Fibroblast of skin of right biceps (primary cell): ENCODE results near the gene LMAN1L.

Experiments used
- DNase-seq: peaks from one replicate; pipeline ENCODE4 v3.0.0-alpha.2; 2013

LMAN1L gene

DNA sequence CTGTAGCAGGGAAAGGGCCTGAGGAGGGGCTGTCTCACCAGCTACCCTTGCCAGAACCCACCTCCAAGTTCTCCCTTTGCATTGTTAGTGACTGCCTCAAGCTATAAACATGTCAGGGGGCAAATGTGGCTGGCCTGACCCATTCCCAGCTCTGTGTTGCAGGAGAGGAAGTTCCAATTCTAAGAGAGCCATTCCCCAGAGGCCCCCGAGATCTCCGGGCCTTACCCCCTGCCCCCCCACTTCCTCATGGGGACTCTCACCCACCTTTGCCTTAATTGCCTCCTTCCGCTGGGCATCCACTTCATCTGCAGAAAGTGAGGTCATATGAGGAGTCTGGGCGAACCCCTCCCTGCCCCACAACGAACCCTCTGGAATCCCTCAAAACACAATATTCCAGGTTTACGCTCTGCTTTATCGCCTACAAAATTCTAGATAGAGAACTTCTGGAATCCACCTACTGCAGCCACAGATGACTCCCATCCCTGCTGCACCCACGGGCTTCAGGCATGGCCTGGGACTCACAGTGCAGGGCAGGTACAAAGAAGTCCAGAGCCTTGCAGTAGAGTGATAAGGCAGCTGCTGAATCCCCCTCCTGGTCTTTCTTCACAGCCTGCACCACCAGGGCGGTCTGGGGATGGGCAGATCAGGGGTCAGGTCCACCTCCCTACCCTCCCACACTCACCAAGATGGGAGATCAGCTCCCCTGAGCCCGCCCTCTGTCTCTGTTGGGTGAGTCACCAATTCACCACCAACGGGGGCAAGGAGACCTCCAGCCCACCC is 26.3 kb downstream of the LMAN1L start:
- no peak for DNase-seq

DNA sequence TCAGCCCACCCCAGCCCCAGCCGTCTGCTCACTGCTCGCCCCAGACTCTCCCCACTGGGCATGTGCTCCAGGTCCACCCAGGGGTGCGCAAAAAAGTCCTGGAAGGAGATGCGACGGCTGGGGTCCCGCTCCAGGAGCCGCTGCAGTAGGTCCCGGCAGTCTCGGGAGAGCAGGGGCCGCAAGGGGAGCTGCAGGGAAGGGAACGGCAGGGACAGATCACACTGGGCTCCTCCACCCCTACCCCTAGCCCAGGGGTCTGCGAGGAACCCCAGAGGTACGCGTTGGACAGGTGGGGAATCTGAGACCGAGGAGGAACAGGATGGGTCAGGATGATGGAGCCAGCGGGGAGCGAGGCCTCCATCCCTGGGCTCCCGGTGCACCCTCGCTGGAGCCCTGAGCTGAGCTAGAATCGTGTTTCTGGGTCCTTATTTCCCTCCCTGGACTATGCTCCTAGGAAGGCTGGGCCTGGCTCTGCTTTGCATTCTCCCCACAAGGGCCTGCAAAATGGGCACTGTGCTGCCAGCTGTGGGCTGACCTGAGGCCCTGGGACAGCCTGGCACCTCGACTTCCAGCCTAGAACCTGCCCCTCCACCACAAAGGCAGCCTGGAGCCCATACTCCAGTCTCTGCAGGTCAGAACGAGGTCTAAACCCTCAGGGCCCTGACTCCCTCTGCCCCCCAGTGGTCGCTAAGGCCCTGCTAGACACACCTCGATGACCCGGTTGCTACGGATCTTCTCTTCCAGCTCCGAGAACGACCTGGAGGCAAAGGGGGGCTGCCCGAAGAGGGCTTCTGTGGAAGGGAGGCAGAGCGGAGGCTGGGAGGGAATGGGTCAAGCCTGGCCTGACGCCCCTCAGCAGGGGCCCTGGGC is 27.1 kb downstream of the LMAN1L start:
- no peak for DNase-seq

DNA sequence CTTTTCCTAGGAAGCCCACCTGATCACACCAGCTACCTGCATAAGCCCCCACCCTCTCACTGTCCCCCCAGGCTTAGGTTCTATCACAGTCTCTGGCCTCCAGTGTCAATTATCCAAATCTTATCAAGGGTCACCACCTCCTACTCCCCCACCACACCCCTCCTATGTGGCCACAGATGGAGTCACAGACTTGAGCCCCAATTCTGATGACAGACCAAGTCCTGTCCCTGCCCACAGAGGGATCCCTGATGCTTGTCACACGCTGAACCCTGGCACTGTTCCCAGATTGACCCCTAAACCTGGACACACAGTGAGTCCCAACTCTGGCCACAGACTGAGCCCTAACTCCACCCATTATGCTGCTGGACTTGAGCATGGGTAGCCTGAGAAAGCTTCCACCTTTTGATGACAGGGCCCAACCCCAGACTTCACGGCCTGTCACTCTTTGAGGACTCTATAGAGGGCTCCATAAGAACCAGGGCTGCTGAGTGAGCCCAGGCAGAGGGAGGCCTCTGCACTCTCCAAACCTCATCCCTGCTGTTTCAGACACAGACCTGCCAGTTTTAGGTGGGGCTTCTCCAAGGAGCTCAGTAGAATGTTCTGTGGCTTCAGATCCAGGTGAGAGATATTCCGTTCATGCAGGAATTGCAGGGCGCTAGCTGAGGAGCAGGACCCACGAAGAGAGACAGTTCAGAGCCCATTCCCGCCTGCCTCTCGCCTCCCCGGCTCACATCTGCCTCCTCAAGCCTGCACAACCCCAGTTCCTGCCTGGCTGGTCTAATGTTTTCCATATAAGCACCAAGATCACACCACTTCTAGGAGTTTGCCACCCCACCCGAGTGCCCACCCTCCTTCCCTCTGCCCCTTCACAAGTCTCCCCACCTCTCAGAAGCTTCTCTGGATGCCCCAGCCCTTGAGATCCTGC is 28.5 kb downstream of the LMAN1L start:
- no peak for DNase-seq

DNA sequence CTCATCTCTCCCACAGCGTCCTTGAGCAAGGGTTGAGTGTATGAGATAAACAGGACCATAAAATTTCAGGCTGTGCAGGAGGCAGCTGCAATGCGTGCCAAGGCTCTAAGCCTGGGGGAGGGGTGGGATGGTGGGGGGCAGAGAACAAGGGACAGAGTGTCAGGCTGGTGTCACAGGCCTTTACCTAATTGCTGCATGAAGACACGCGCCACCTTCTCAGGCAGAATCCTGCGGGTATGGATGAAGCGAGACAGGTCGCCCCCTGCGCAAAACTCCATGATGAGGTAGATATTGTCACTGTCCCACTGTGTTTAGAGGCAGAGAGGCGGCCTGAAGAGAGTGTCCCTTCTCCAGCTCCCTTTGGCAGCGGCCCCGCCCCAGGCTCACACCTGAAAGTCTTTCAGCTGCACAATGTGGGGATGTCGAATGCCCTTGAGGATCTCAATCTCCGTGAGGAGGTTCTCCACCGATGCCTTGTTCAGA is 29.3 kb downstream of the LMAN1L start:
- DNase-seq: no peak

DNA sequence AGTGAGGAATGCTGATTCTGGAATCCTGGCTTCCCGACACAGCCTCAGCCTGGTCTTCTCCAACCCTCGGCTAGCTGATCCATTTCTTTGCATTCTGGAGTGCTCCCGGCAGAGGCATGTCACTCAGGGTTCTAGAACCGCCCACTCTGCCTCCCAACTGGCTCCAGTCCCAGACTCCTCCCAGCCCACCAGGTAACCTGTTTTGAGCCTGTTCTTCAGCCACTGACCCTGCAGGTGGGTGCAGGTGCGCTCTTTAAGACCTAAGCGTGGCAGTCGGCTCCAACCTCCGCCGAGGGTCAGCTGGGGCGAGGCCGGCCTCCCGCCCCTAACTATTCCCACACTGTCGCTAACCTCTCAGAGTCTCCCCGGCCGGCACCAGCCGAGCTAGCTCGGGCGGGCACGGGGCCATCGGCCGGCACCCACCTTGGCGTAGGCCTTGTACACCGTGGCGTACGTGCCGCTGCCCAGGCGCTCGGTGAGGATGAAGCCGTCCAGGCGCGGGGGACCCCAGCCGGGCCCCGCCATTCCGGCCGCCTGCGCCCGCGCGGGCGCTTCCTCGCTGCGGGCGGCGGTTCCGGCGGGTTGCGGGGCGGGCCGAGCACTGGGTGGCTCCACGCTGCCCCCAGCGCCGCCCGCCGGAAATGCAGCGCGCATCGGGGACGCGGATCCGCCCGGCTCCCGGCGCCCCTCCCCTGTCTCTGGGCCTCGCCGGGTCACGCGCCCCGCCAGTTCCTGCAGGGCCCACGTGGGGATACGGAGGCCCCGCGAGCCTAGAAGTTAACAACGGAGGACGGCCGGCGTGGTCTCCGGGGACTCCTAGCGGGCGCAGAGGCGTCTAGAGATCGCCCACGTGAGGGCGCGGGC is 30.2 kb downstream of the LMAN1L start, which contains the start of gene ULK3:
Gene ULK3 (minus strand): TSS at position 576 of the 864 bp plus-strand sequence. CDS start 51 bp downstream, at position 525.
- DNase-seq: peak; percentile 87

DNA sequence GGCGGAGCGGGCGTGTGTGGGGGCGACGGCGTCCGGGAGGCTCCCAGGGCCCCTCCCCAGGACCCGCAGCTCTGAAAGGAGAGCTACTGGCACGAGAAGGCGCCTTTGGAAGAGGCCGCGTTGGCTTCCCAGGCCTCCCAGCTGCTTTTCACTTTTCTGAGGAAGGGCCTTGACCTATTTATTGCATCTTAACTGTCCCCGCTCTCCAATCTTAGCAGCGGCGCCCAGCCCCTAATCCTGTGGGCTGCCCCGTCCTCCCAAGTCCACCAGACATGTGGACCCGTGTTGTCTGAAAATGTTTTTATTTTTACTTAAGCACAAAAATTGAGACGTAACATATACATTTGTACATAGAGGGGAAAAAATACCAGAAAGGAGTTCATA is 30.8 kb downstream of the LMAN1L start:
- DNase-seq: no peak

DNA sequence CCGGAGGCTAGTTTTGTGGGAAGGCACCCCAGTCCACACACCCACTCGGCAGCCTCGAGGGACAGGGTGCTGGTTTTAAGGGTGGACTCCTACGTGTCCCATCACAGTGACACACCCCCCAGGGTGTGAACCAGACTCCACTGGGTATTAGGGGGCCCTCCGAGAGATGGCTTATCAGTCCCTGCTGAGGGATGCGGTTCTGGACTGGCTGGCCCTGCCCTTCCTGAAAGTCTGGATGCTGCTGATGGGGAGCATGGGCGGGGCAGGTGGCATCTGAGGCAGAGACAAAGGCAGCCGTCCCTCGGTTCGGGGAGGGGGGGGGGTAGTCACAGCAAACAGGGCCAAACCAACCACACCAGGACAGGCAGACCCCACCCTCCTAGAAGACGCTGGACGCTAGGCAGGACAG is 31.3 kb downstream of the LMAN1L start:
- no peak for DNase-seq

DNA sequence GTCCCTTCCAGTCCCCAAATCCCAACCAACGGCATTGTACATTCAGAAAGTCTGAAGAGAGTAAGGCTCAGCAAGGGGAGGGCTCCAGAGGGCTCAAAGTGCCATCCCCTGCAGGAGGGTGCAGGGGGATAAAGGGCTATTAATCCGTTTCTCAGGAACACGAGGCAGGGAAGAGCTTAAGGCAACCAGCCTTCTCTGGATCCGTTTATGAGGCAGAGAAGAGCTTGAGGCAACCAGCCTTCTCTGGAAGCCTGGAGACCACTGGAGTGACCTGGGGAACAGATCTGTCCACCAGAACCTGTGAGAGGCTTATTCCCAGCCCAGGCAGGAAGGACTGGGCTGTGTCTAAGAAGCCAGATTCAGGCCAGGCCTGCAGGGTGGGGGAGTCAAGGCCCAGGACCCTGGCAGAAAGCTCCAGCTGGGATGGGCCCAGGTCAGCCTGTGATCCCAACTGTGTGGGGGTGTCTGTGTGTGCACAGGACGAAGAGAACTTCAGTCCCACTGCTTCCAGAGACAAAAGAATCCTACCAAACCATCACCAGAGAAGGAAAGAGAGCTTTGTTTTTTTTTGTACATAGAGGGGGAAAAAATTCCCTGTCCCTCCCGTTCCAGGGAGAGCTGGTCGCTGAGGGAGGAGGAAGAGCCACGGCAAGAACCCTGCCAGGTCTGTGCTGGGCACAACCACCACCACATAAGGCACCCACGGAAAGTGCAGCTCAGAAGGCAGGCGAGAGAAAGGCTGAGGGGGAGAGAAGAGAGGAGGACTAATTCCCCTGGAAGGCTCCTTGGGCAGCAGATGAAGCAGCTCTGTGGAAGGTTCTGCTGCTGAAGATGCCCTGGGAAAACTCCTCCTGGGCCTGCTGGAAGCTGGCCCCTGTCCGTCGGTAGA is 31.9 kb downstream of the LMAN1L start:
- no peak for DNase-seq

DNA sequence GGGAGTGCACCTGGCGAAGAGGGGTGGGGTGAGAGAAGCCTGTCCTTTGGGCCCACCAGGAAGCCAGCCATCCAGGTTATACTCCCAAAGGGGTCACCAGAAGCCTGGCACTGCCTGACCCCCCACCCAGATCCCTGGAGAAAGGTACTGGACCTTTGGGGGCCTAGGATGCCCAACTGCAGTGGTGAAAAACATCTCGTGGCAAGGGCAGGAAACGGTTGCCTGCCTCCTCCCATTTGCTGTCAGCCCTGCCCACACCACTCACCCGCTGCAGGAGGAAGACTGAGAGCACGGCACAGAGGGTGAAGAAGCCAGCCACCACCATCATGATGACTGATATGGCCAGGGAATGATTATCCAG is 32.6 kb downstream of the LMAN1L start:
- no peak for DNase-seq

DNA sequence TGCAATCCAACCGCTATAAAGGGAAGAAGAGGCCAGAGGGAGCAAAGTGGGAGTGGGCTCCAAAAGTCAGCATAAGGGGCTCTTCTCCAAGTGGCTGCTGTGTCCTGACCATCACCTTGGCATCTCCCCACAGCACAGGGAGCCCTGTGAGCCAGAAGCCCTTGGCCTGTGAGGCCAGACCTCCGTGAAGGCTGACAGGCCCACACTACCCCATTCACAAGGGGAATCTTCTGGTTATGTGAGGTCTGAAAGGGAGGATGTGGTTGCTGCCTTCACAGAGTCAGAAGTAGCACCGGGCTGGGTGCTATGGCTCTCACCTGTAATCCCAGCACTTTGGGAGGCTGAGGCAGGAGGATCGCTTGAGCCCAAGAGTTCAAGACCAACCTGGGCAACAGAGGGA is 32.9 kb downstream of the LMAN1L start:
- no peak for DNase-seq

DNA sequence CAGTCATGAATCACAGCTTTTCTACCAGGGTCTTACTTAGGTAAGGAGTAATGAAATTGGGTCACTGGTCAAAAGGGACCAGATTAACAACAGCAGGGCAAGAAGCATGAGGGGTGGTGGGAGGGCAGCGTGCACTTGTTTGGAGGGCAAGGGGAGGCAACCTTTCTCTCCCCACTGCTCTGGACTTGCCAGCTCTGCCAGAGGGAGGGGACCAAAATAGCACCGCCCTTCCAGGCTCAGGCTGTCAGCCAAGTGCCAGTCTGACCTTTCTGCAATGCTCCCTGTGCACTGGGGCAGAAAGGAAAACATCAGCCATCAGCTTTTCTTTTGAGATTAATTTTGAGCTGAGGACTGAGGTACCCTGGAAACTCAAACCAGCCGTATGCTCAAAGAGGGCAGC is 34.8 kb downstream of the LMAN1L start:
- no peak for DNase-seq

DNA sequence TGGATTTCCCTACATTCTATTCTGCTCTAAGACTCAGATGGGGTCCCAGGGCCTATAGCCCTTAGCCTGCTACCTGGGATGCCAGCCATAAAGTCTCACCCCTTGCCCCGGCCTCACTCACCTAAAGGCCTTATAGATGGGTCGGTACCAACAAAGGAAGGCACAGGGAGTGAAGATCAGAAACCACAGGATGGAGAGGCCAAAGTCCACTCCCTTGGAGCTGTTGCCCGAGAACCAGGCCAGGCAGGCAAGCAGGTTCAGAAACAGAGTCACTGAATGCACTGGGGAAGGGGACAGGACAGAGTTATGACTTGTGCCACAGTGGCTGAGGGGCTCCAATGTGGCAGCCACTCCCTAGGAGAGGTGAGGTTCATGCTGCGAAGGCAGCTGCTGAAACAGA is 37.8 kb downstream of the LMAN1L start:
- no peak for DNase-seq

DNA sequence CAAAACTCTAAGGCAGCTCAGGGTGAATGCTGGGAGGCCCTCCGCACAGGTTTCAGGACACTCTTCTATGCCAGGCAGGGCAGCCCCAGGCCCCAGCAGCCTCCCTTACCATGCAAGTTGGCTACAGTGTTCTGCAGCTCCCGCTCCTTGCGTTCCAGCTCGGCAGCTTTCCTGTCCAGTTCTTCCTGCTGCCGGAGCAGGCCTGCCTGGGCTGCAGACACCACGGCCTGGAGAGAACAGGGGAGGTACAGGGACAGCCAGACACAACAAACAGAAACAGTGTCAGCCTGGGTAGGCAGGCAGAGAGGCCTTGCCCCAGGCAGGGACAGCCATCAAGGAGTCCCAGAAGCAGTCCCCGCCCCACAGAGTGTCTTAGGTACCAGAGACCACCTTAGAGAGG is 39.3 kb downstream of the LMAN1L start:
- no peak for DNase-seq

DNA sequence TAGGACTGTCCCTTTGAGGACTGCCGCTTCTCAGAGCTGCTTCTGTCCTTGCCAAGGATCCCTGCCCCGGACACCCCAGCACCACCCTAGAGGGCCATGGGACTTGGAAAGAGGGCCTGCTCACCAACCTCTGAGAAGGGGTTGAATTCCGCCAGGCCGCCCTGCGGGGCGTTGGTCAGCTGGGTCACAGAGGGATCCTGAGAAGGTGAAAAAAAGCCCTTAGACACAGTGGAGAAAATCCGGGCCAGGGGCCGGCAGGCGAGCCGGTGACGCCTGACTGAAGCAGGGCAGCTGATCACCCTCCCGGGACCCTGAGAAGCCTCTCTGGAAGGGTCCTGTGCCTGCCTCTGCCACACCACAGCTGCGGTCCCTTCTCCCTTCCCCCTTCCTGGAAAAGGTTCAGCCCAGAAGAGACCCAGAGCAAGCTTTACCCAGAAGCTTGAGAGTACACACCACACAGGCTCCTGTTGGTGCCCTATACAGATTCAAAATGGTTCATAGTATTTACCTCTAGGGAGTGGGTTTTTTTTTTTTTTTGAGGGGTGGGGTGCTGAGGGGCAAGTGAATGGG is 41.9 kb downstream of the LMAN1L start:
- no peak for DNase-seq

DNA sequence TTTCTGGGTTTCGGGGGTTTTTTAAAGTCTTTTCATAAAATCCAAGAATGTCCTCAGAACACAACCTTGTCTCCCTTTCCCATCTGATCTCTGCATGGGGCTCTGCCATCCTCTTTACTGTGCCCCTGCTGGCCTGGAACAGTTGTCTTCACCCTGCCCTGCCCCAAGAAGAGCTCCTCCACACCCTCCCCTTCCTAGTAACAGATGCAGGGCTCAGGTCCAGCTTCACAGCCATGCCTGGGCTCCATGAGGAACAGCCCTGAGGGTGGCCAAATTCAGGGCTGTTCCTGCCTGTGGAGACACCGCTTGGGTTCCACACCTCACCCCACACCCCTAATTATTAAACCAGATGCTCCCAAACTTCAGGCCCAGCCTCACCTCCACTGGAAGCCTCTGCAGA is 43.2 kb downstream of the LMAN1L start:
- no peak for DNase-seq

DNA sequence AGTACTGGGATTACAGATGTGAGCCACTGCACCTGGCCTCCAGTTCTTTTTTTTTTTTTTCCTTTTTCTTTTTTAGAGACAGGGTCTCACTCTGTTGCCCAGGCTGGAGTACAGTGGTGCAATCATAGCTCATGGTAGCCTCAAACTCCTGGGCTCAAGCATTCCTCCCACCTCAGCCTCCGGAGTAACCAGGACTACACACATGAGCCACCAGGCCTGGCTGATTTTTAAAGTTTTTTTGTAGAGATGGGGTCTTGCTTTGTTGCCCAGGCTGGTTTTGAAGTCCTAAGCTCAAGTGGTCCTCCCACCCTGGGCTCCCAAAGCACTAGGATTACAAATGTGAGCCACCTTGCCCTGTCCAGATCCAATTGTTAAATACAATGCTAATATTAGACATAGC is 43.9 kb downstream of the LMAN1L start:
- no peak for DNase-seq

DNA sequence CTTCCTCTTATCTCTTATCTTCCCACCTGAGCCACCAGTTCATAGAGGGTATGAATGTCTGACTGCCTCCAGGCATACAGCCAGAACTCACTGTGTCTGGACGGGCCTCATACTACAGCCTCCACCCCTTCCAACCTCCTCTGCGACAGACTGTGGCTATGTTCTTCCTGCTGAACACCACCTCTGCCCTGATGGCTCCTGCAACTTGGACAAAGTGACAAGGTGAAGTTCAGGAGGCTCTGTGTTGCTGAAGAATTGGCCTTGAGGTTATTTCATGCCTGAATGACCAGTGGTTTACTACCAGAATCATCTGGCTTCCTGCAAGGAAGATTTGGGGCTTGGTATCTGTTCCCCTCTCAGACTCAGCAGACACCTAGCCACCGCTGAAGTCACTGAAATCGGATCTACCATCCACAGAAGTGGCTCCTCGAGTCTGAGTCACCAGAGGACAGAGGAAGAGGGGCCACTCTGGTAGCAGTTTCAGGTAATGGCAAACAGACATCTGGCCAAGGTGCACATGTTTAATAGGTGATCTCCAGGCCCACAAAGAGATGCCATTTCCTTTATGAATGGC is 44.5 kb downstream of the LMAN1L start:
- no peak for DNase-seq

DNA sequence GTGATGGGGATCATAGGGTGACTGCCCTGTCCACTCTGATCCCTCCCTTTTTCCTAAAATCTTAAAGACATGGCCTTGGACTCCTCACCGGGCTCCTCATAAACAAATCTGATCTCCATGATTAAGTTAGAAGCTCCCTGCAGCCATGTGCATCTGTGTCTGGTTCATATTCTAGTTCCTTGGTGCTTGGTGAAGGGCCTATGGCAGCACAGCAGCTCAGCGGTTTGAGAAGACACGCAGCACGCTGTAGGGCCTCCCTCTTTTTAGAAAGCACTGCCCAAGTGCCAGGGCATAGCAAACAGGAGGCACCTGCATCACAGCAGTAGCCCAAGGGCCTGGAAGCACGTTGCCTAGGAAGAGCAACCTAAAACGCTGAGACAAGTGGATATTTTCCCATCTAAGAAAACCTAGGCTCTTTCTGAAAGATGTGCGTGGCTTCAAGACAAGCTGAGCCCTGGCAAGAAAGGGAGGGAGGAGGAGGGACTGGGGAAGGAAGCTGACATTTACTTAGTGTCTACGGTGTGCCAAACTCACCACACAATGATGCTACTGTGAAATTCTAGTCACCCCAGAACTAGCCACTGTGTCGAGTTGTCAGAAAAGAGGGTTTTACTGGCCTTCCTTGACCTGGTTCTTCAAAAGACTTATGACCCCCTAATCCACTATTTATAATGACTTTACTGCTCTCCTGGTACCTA is 45.2 kb downstream of the LMAN1L start:
- no peak for DNase-seq

DNA sequence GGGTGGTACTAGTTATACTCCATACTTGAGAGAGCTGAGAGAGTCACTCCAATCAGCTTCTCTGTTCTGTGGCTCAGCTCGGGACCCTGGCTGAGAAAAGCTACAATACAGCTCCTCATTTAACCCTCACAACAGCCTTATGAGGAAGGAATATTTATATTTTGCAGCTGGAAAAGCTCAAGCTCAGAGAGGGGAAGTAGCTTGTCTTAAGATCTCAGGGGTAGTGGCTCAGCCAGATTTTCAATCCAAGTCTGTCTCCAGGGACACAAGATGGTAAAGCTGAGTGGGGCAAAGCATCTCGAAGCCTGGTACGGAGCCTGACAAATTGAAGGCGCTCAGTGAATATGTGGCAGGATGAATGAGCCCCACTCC is 45.7 kb downstream of the LMAN1L start:
- no peak for DNase-seq
